NCI-H460 (cell line): ENCODE results near the gene DLGAP4. TPM values are rescaled to one million over a fixed set of nuclear protein-coding genes. Genes with fewer than 3 reads are reported as not detected.
A peak's percentile ranks its signal among the peaks of the same experiment; 100 is the strongest.

Experiments used
- DNase-seq: peaks from one replicate; pipeline ENCODE4 v3.0.0-alpha.2; 2016; ENCODE audit warnings: low read depth; ENCODE audit errors: extremely low read depth
- small RNA-seq, 2 experiments: library from RNA; depleted of rRNA; stranded (forward); fragments of <200 nt; gene quantifications; one replicate each; pipeline ENCODE3, GENCODE V24; 2014
- total RNA-seq: library from RNA; depleted of rRNA; stranded (reverse); fragments of >200 nt; shearing (Covaris generic); gene quantifications from 2 replicates; pipeline ENCODE4 v1.2.3, GENCODE V29; 2014; rRNA removed

Gene DLGAP4
- total RNA-seq, 1 experiment from 2014 or later = 10.4 TPM

DNA sequence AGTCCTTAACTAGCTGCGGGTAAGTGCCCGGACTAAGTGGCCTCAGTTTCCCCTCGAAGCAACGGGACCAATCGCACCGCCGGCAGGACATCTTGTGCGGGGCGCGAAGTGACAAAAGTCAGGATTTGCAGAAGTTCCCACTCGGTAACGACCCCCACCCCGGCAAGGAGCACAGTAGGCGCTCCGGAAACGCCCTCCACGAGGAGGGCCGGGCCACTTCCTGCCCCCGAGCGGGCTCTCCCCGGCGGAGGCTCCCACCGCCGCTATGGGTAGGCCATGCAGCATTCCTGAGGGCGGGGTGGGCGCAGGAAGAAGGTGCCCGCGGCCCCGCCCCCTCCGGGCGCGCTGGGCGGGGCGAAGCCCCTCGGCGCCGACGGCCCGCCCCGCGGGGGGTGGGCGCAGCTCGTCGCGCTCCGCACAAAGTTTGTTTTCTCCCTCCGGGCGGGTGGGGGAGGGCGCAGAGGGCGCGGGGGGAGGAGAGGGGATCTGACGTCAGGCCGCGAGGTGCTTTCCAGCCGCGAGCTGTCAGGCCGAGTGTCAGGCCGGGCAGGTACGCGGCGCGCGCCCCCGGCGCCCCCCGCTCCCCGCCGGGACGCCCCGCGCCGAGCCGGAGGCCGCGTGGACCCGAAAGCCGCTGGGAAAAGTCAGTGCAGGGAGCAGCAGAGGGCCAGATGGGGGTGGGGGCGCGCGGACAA is 267.1 kb downstream of the DLGAP4 start, which contains the start of gene TGIF2:
Gene TGIF2, plus strand, starts transcription at position 495 of the 695 bp plus-strand sequence. CDS start 5,178 bp downstream, outside the sequence.
- DNase-seq = peak; percentile 25

DNA sequence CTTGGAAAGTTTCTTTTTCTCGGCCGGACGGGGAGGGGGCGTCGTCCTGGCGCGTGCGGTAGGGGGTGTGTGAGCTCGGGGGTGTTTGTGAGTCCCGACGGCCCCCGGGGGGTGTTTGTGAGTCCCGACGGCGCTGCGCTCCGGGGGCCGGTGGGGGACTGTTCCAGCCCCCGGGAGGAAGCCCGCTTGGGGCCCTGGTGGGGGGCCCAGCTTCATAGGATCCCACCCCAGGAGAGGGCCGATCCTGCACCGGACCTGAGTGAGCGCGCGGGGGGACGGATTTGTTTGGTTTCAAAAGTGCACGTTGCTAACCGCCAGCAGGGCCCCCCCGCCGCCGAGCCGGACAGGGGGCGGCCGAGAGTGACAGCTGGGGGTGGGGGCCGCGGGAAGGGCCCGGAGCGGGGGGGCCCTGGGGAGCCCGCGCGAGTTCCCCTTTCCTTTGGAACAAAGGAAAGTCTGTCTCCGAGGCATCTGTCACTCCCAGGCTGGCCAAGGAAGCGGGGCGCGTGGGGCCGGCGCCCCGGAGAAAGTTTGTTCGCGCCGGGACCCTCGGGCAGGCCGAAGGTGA is 267.7 kb downstream of the DLGAP4 start:
- DNase-seq = no peak

DNA sequence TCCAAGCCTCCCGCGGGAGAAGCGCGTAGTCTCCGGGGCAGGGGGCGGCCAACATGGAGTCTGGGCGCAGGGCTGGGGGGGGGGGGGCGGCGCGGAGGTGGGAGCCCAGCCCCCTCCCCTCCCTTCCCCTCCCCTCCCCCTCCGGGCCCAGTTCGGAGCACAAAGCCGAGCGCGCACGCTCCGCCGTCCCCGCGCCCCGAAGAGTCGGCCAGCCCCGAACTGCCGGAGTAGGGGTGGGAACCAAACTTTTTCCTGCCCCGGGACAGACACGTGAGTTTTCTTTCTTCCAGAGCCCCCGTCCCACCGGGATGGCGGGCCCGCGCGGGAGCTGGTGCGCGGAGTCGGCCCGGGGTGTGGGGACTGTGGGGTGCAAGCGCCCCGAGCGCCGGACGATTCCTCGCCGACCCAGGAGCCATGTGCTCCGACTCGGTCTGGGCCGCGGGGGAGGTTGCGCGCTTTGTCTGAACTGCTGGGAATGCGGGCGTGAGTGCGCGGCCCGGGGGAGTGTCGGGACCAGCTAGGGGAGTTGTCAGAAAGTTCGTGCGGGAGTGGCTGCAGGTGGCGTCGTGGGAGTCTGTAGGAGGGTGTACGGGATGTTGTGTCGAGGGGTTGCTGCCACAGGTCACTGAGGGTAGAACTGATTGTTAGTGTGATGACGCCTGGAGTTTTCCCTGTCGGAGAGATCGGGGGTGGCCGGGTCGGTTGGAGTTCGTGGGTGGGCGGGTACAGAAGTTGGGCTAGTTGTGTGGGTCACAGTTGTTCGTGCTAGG is 268.4 kb downstream of the DLGAP4 start:
- DNase-seq = no peak

DNA sequence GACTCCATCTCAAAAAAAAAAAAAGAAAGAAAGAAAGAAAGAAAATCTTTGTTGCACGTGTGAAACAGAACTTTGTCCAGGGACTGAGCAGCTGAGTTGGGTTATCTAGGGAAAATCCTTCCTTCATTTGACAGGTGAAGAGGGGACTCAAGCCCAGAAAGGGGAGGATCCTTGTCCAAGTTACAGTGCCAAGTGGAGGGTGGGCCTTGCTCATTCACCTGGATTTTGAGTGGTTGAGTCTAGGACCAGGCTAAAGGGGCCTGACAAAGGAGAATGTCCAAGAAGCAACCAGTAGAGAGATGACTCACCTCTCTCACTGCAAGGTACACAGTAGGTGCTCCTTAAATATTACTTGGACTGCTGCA is 269.9 kb downstream of the DLGAP4 start:
- no peak for DNase-seq

Small RNA genes lying within 50 kb of the gene (small RNA-seq; reads per million reads assigned to genes)
- 0 reads per million in 2 experiments for gene RF00017

Other genes starting within 250 kb of the DLGAP4 start
- gene EPB41L1, start 151.6 kb upstream of the DLGAP4 start, total RNA-seq = 5.4 and 7.4 TPM in 2 replicates
- 22.0 and 27.2 TPM in 2 replicates for gene AAR2, start 69.9 kb upstream of the DLGAP4 start, total RNA-seq
- gene MYL9, start 235.2 kb downstream of the DLGAP4 start, total RNA-seq = 0.66 and 1.2 TPM in 2 replicates